Limb (tissue), 2 donors: Measurements from ENCODE around the gene SPDL1.
A peak's percentile ranks its signal among the peaks of the same experiment; 100 is the strongest.
"Not testable (repeated sequence)": the region's sequence is repeated elsewhere in the genome, so short reads cannot be mapped to it uniquely, and the experiment has no call there.

Source experiments
- DNase-seq, 2 donors: peaks; one replicate each; pipeline ENCODE4 v3.0.0-alpha.2; 2016; ENCODE audit errors: extremely low spot score in 2 of 2

The SPDL1 gene

DNA sequence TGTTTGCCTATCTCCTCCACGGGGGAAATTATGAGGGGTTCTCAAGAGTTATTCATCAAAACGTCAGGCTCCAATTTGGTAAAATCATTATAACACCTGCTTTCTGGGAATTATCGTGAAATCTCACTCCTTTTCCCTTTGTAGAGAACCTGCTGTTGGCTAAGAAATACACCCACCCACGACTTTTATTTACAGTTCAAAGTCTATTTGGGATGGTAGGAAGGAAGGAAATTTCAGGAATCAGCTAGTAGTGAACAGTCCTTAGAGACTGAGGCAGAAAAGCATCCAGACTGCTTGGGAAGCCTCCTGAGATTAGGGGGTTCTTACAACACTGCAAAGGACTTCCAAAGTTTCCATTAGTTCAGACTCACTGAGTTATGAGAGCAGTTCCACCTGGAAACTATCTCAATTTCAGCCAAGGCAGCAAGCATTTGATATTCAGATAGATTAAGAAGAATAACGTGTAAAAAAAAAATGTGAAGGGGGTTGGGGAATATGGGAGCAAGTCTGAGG lies 9.4 kb upstream of the SPDL1 start:
- DNase-seq: no peak

DNA sequence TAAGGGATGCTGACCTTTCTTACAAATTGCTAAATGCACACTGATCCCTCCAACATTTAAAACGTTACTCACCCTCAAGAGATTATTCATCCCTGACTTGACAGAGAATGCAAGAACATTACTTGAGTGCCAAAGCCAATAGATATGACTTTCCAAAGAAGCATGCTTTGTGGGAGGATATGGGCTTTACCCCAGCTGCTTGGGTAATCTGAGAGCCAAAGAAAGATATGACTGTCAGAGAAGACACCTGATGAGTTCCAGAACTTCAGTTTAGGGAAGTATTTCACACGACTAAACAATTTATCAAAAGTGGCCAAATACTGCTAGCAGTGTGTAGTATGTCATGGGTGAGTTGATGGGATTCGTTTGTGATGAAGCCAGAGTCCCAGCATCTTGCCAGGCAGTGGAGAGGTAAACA lies 7.4 kb upstream of the SPDL1 start:
- DNase-seq: no peak

DNA sequence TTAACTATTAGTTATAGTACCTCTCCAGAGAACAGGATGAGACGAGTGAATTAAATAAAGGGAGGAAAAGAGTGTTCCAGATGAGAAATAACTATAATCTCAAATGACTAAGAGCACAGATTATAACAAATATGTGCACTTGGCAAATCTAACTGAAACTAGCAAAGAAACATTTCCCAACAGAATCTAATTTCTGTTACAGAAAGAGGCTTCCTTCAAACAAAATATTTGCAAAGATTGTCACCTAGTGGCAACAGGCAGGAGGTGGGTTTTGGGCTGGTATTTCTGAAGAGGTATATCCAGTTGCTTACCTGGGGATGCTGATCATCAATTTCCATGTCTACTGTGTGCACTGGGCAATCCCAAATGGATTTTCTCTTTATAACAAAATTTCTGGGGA lies 5.6 kb upstream of the SPDL1 start:
- DNase-seq: peak in 1 of 2 donors; percentile 6

DNA sequence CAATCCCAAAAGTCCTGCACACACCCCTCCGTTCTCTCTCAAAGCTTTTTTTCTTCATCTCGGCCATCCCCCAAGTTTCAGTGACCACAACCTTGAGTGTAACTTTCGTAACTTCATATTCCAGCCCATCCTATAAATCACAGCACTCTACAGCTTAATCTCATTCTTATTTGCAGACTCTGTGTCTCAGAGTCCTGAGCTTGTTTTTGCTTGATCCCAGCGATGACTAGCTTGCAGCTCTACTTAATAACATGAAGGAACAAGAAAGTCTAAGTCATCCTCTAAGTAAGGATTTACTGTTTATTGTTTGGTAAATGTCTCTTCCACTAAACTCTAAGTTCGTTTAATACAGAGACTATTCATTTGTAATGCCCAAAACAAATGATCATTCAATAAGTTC lies 2.6 kb upstream of the SPDL1 start:
- no peak for DNase-seq

DNA sequence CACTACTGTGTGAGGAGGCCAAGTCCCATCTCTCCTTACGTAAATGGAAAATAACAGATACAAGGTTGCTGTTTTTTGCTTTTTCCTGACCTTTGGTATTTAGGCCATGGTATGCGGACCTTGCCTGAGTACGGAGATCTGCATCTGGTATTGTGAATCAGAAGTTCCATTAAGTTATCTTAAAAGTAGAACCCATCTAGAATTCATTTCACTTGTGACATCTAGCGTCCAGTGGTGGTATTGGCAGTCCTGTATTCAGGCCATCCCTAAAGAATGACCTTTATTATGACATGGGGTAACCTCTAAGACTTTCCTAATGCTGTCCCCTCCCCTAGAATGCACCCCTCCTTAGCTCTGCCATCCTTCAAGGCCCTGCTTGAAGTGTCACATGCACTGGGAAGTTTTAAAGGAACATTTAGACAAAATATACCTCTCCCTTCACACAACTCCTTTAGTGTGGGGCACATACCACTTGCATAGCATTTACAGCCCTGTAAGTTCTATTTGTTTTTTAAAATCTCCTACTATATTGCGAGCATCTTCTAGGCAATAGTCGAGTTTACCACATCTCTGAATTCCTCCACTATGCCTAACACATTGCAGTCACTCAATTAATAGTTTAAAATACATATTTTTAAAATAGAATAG lies 1.9 kb upstream of the SPDL1 start:
- DNase-seq: peak; percentile 63 to 65

DNA sequence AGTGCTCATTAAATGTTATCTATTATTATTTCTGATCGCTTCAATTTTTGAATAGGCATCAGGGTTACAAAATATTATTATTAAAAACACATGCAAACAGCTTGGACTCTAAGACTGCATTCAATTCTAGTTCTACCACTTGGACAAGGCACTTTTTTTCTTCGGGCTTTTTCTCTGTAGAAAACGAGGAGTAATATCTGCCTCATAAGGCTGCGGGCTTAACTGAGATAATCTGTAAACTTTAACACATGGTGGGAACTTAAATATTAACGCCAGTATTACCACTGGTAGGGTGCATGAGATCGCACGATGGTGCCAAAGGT lies 511 bp upstream of the SPDL1 start:
- DNase-seq: peak in 1 of 2 donors; percentile 2

DNA sequence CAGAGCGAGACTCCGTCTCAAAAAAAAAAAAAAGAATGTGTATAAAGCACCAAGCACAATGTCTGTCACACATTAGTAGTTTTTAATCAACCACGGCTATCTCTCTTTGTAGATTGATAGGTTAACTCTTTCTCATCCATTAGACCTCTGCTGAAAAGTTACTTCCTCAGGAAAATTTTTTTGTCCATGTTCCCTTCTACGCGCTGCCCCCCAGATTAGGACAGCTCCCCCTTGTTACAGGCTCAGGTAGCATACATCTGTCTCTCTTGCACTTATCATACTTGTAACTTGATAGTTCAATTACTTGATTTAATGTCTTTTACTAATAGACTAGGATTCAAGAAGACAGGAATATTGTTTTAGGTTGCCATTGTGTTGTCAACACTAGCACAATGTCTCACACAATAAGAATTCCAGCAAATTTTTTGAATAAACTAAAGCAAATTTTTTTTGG lies 1.5 kb downstream of the SPDL1 start:
- DNase-seq: no peak

DNA sequence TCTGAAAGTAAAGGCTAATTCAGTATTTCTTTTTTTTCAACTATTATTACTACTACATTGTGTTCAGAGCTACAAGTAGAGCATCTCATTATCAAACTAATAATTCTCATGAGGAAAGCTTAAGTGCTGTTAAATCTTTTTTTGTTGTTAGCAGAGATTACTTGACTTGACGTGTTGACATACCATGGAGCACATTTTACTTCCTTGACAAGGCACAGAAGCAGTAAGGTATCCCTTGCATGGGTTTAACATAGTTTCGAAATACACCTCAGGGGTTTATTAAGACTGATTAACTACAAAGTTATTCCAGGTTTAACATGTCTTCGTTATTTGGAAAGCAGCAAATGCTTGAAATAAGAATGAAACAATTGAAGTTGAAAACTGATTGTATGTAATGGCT lies 7.0 kb downstream of the SPDL1 start:
- DNase-seq: no peak

DNA sequence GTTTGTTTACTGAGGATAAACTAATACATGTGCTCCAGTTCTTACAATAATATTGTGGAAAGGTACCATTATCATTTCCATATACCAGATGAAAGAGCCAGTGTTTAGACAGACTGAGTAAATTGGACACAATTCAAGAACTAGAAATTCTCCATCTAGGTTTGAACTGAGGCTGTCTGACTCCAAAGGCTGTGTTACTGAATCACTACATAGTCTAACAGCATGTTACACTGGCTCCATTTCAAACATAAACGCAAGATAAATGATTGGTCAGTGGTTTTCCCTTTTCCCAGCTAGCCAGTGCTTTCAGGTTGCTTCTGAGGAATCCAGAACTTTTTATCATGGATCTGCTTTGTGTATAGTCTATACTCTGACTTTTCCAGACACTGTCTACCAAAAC lies 8.1 kb downstream of the SPDL1 start:
- no peak for DNase-seq

DNA sequence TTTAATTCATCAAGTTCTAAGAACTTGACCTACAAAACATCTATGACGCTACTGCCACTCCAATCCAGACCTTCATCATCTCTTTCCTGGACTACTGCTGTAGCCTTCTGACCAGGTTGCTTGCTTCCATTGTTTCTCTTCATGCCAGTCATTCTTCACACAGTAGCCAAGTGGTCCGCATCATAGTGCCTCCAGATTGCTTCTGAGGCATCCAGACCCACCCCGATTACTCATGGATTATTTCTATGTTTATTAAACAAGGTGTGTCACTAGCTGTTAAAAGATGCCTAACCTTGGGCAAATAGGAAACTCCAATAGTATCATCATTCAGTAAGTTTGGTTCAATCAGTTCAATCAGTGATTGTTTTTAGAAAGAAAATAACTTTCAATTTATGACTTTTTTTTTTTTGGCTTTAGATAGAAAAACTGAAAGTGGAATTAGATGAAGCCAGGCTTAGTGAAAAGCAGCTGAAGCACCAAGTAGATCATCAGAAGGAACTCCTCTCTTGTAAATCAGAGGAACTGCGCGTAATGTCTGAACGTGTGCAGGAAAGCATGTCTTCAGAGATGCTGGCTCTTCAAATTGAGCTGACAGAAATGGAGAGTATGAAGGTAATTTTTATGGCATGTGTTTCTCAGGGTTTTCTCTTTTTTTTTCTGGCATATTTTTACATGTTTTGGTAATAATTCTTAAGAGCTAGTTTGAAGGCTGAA lies 9.5 kb downstream of the SPDL1 start:
- DNase-seq: no peak

DNA sequence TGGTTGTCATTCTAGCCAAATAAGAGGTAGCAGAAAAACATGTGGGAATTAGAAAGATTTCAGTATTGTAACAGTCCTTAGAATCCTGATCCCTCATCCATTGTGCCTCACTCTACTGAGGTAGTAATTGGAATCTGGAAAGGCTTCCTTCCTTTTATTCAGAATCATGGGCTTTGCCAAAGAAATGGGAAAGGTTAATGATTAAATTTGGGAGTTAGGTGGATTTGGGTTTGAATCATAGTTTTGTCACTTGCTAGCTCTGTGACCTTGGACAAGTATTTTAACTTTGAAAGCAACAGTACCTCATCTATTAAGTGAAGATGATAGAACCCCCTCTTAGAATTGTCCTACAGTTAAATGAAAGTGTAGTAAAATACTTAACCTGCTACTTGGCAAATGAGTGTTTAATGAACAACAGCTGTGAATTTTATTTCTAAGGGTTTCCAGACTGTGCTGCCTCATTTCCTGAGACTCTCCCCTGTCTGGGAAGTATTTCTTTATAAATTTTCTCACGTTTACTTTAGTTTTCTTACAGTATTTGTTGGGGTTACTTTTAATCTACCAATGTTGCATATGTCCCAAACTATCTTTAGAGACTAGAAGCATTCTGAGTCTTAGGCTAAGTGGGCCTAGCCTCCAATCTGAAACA lies 11.7 kb downstream of the SPDL1 start:
- no peak for DNase-seq

DNA sequence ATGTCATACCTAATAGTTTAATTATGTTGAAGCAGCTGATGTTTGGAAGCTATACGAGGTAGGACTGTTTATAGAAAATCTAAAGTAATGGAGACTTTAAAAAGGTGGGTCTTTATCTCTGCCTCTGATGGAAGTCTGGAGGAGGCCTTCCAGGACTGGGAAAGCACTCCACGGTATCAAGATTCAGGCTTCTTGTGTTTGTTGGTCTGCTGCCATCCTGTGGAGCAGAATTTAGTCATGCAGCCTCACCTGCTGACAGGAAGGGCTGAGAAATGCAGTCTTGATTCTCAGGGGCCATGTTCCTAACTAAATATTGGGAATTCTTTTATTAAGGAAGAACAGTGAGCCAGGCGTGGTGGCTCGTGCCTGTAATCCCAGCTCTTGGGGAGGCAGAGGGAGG lies 15.9 kb downstream of the SPDL1 start:
- no peak for DNase-seq

DNA sequence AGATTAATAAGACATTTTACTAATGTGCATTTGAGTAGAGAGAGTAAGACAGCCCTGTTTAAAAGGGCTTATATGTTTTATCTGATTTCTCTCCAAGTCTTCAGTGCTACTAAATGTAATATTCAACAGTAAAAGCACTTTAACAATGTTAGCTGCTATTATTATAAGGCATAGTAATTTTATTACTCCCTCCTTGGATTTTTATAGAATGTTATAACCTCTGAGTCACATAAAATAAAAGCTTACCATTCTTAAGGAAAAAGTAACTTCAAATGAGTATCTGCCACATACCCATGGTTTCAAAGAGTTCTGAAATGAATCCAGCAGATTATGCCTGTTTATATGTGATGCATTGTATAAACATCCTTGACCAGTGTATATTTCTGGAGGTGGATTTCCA lies 19.0 kb downstream of the SPDL1 start:
- DNase-seq: no peak

DNA sequence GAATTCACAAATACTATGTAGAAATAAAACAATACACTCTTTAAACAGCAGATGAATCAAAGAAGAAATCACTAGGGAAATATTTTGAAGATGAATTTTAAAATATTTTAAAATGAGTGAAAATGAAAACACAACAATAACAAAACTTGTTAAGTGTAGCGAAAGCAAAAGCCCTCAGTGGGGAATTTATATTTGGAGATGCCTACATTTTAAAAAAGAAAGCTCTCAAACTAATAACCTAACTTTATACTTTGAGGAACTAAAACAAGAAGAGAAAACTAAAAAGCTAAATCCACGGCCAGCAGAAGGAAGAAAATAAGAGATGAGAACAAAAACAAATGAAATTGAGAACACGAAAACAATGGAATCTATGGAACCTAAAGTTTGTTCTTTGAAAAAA lies 22.7 kb downstream of the SPDL1 start:
- DNase-seq: no peak

DNA sequence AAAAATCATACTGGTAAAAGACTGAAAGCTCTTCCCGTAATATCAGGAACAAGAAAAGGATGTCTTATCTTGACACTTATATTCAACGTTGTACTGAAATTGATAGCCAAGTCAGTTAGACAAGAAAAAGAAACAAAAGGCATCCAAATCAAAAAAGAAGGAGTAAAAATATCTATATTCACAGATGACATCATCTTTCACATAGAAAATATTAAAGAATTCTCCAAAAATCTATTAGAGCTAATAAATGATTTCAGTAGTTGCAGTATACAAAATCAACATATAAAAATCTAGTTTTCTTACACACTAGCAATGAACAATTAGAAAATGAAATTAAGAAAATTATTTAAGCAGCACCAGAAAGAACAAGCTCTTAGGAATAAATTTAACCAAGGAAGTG lies 24.3 kb downstream of the SPDL1 start:
- no peak for DNase-seq

DNA sequence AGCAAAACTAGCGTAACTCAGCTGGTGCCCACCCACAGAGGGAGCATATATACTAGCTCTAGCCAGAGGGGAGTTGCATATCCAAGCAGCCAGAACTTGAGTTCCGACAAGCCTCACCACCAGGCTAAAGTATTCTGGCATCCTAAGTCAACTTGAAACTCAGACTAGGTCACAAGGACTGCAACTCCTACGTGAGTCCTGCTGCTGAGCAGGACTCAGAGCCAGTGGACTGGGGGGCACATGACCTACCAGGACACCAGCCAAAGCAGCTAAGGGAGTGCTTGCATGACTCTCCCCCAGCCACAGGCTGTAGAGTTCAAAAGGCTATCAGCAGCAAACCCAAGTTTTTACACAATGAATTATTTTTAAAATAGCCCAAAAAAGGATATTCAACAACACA lies 26.1 kb downstream of the SPDL1 start:
- DNase-seq: no peak

DNA sequence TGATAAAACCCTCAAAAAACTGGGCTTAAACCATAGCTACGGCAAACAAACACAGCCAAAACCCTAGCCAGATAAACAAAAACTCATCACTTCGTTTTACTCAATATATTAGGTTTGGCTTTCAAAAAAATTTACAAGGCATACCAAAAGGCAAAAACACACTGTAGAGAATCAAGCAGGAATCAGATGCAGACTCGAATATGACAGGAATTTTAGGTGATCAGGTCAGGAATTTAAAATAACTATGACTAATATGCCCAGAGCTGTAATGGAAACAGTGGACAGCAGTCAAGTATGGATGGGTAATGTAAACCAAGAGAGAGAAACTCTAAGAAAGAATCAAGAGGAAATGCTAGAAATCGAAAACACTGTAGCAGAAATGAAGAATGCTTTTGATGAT lies 27.0 kb downstream of the SPDL1 start:
- DNase-seq: no peak

DNA sequence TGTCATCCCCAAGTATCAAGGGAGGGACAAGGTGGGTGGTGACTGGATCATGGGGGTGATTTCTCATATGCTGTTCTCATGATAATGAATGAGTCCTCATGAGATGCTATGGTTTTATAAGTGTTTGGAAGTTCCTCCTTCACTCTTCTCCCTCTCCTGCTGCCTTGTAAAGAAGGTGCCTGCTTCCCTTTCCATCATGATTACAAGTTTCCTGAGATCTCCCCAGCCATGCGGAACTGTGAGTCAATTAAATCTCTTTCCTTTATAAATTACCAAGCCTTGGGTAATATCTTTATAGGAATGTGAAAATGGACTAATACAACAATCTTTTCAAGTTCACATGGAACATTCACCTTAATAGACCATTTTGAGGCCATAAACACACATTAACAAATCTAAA lies 32.0 kb downstream of the SPDL1 start:
- no peak for DNase-seq

DNA sequence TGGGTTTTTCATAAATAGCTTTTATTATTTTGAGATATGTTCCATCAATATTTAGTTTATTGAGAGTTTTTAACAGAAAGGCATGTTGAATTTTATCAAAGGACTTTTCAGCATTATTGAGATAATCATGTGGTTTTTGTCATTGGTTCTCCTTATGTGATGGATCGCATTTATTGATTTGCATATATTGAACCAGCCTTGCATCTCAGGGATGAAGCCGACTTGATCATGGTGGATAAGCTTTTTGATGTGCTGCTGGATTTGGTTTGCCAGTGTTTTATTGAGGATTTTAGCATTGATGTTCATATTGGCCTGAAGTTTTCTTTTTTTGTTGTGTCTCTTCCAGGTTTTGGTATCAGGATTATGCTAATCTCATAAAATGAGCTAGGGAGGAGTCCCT lies 40.7 kb downstream of the SPDL1 start:
- DNase-seq: not testable (repeated sequence)

DNA sequence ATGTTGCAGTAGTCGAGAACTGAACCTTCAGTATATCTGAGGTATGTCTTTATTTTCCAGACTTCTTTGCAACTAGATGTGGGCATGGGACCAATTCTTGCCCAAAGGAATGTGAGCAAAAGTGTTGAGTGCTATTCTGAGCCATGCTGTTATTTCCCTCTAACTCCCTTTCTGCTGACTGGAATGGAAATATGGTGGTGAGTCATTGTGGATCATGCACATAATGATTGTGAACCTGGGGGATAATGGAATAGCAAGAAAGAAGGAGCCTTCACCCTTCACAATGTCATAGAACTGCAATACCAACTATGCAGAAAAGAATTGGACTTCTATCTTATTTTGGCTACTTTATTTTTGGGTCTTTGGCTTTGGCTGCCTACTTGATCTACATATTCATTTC lies 43.2 kb downstream of the SPDL1 start:
- DNase-seq: no peak

DNA sequence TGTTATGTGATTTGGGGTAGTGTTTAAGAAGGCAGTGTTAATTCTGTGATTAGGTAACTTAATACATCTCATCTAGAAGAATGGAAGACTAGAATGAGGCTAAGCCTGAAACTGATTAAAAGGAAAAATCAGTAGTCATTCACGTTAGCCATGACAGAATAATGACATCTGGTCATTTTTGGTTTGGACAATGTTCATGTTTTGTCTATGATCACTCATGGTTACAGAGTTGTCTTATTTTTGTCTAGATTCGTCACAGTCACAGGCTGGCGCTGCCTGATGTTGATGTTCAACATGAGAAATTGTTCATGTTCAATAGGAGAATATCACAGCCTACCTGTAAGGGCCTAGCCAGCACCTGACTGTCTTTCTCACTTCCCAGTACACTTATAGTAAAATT lies 44.0 kb downstream of the SPDL1 start:
- DNase-seq: no peak

DNA sequence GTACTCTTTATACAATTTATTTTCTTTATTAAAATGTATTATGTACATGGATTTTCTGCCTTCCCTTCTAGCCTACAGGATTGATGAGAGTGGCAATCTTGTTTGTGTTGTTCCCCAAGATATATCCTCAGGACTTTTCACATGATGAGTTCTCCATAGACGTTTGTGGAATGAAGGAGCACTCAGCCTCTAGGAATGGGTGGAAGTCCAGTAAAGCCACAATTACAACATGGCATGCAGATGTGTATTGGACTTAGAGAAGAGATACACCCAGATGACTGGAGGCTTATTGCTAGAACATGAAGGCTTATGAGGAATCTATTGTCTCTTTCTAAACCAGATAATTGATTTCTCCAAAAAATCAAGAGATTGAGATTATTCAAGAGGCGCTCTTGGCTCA lies 45.3 kb downstream of the SPDL1 start:
- no peak for DNase-seq
